Neuronal stem cell (in vitro differentiated cells): ENCODE results near the gene PTPN9.

Experiments
- DNase-seq: peaks from one replicate; pipeline ENCODE4 v3.0.0-alpha.2; 2013; ENCODE audit warnings: low spot score
- H2AFZ ChIP-seq: one replicate; pipeline ENCODE4 v1.6.1; 2013; ENCODE audit warnings: mild to moderate bottlenecking, low read length, inconsistent platforms
- H2AK5ac ChIP-seq: 2 replicates; pipeline ENCODE4 v1.6.1; 2013; ENCODE audit warnings: low read depth, mild to moderate bottlenecking, inconsistent platforms, low read length, moderate library complexity, mixed read lengths
- H2BK120ac ChIP-seq: 2 replicates; pipeline ENCODE4 v1.6.1; 2013; ENCODE audit warnings: low read depth, mild to moderate bottlenecking, inconsistent platforms, low read length, moderate library complexity, mixed read lengths
- H2BK12ac ChIP-seq: one replicate; pipeline ENCODE4 v1.6.1; 2013; ENCODE audit warnings: low read length, inconsistent platforms
- H2BK15ac ChIP-seq: 2 replicates; pipeline ENCODE4 v1.6.1; 2013; ENCODE audit warnings: mild to moderate bottlenecking, low read length, inconsistent platforms, mixed read lengths
- H2BK5ac ChIP-seq: one replicate; pipeline ENCODE4 v1.6.1; 2013; ENCODE audit warnings: inconsistent platforms, mild to moderate bottlenecking, low read length, moderate library complexity
- H3K14ac ChIP-seq: one replicate; pipeline ENCODE4 v1.6.1; 2013; ENCODE audit warnings: low read length, inconsistent platforms
- H3K18ac ChIP-seq: 2 replicates; pipeline ENCODE4 v1.6.1; 2013; ENCODE audit warnings: low read length, inconsistent platforms
- H3K23ac ChIP-seq: 2 replicates; pipeline ENCODE4 v1.6.1; 2013; ENCODE audit warnings: low read depth, mild to moderate bottlenecking, mixed read lengths, low read length, inconsistent platforms; ENCODE audit not compliant: poor library complexity
- H3K27ac ChIP-seq: replicated peaks from 3 replicates; pipeline ENCODE4 v1.5.1; 2013; ENCODE audit warnings: low read length, inconsistent platforms
- H3K27me3 ChIP-seq, 3 experiments: 2 replicates each; pipeline ENCODE4 v1.6.1; 2013; ENCODE audit warnings: low read length in 3 of 3, mild to moderate bottlenecking in 2 of 3, inconsistent platforms in 1 of 3, low read depth in 1 of 3, mixed read lengths in 1 of 3, moderate library complexity in 1 of 3; ENCODE audit not compliant: control insufficient read depth in 3 of 3, insufficient read depth in 3 of 3
- H3K36me3 ChIP-seq, 2 donors: replicated peaks in 1 of 2; 2 replicates each; pipeline ENCODE4 v1.6.1; 2013; ENCODE audit warnings: low read length in 2 of 2; ENCODE audit not compliant: control insufficient read depth in 2 of 2, insufficient read depth in 2 of 2
- H3K4ac ChIP-seq: 2 replicates; pipeline ENCODE4 v1.6.1; 2013; ENCODE audit warnings: inconsistent platforms, mild to moderate bottlenecking, low read length, moderate library complexity
- H3K4me1 ChIP-seq, 2 donors: 1 replicate in 1 of 2; 2 replicates in 1 of 2; pipeline ENCODE4 v1.6.1; 2013; ENCODE audit warnings: low read length in 2 of 2, low read depth in 1 of 2; ENCODE audit not compliant: control insufficient read depth in 2 of 2, insufficient read depth in 1 of 2
- H3K4me2 ChIP-seq: one replicate; pipeline ENCODE4 v1.6.1; 2013; ENCODE audit warnings: mild to moderate bottlenecking, low read length, inconsistent platforms; ENCODE audit not compliant: insufficient read depth, poor library complexity, severe bottlenecking
- H3K4me3 ChIP-seq, 2 donors: 2 replicates each; pipeline ENCODE4 v1.5.1; 2013; ENCODE audit warnings: low read length in 2 of 2, mild to moderate bottlenecking in 2 of 2, inconsistent platforms in 1 of 2, moderate library complexity in 1 of 2
- H3K79me1 ChIP-seq: one replicate; pipeline ENCODE4 v1.6.1; 2013; ENCODE audit warnings: low read depth, mild to moderate bottlenecking, inconsistent platforms, low read length, moderate library complexity
- H3K9ac ChIP-seq: one replicate; pipeline ENCODE4 v1.6.1; 2013; ENCODE audit warnings: mild to moderate bottlenecking, low read depth, low read length, inconsistent platforms; ENCODE audit not compliant: poor library complexity
- H3K9me3 ChIP-seq, 2 donors: replicated peaks in 1 of 2; 2 replicates each; pipeline versions ENCODE3 to v1.6.1; 2013; ENCODE audit warnings: low read length in 2 of 2, mild to moderate bottlenecking in 2 of 2, inconsistent platforms in 1 of 2, low read depth in 1 of 2, mixed read lengths in 1 of 2, moderate library complexity in 1 of 2; ENCODE audit not compliant: control insufficient read depth in 2 of 2, insufficient read depth in 1 of 2
- H4K8ac ChIP-seq: one replicate; pipeline ENCODE4 v1.6.1; 2013; ENCODE audit warnings: low read depth, mild to moderate bottlenecking, inconsistent platforms, low read length, moderate library complexity
- H4K91ac ChIP-seq: one replicate; pipeline ENCODE4 v1.6.1; 2013; ENCODE audit warnings: low read length, low read depth, mild to moderate bottlenecking, inconsistent platforms; ENCODE audit not compliant: poor library complexity
- WGBS, 2 donors: extraction: QIAGEN DNeasy Blood & Tissue Kit; methylation state at CpG; one replicate each; pipeline ENCODE4 v1.1.7; 2013; ENCODE audit warnings: missing lambda C conversion rate in 2 of 2, mixed read lengths in 1 of 2; ENCODE audit not compliant: insufficient read length in 2 of 2, insufficient replicate concordance in 1 of 2; ENCODE audit errors: extremely low coverage in 2 of 2; 5-methylcytosine and 5-hydroxymethylcytosine counted together

The PTPN9 gene

DNA sequence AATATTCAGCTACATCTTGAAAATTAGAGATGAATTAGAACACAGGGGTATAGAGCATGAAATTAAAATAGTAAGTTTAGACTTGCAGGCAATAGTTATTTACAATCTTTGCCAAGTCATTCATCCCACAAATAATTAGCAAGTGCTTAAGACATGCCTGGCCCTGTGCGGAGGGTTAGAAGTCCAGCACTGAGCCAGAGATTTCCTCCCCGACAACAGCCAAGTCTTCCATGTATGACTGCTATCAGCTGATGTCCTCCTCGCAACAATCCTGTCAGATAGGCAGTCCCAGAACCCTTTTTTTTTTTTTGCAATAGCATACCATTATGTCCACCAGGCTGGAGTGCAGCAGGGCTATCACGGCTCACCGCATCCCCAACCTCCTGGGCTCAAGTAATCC is 142.2 kb downstream of the PTPN9 start:
- WGBS, 2 donors = no CpG with 5 or more reads among the region's 5 CpGs
- H2BK5ac ChIP-seq = no peak overlapping the region

DNA sequence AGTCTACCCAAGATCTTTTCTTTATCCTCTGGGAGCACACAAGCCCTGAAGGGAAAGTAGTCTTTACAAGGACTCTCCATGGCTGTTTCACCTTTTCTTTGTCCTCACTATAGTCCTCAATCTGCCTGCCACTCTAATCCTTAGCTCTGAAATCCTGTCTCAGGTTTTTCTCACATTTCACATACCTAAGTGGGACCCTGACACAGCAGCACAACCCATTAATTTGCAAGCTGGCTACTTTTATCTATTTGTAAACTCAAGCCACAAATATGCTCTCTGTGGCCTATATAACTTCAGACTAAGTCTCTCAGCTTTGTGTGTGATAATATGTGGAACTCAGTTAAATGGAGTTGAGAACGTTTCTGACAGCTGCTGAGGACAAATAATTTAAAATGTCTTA is 147.4 kb downstream of the PTPN9 start:
- Histone ChIP-seq H3K9ac (no peak overlapping the region), H3K9me3 (no peaks in the 10 kb centered on the region), H3K4me3 (no peak overlapping the region), H3K14ac (no peak overlapping the region), H2BK15ac (no peak overlapping the region), H3K27me3 (no peaks in the 10 kb centered on the region), H3K18ac (no peak overlapping the region), H4K8ac (no peak overlapping the region), H4K91ac (no peak overlapping the region), H3K4me2 (no peak overlapping the region), H3K23ac (no peak overlapping the region), H2BK120ac (no peak overlapping the region), H2AFZ (no peak overlapping the region), H3K4me1 (no peaks in the 10 kb centered on the region), H2AK5ac (no peak overlapping the region), H3K79me1 (peaks cover 5% of the 10 kb centered on the region), H3K27ac (no peak overlapping the region), H3K36me3 (peaks cover 17 to 69% of the 10 kb centered on the region in 2 donors), H2BK12ac (no peak overlapping the region), H2BK5ac (no peak overlapping the region), H3K4ac (no peak overlapping the region)
- no CpG with 5 or more reads among the region's 1 CpG for WGBS, 2 donors
- DNase-seq = no peak

More for the DNA sequence above, 142.2 kb downstream of the PTPN9 start:
- no peaks in the 10 kb centered on the region for H3K4me1 ChIP-seq
- H3K18ac ChIP-seq = no peak overlapping the region
- peaks cover 5% of the 10 kb centered on the region for H3K79me1 ChIP-seq
- H3K36me3 ChIP-seq = peaks cover 0 to 61% of the 10 kb centered on the region in 2 donors
- no peak overlapping the region for H3K4ac ChIP-seq
- H3K23ac ChIP-seq = no peak overlapping the region
- H4K91ac ChIP-seq = no peak overlapping the region
- no peak overlapping the region for H2BK12ac ChIP-seq
- H3K9ac ChIP-seq = no peak overlapping the region
- H3K9me3 ChIP-seq = no peaks in the 10 kb centered on the region
- H3K27ac ChIP-seq = no peak overlapping the region
- no peak overlapping the region for H4K8ac ChIP-seq
- H3K4me2 ChIP-seq = no peak overlapping the region
- H3K14ac ChIP-seq = no peak overlapping the region
- no peak for DNase-seq
- no peak overlapping the region for H2AK5ac ChIP-seq
- no peak overlapping the region for H2AFZ ChIP-seq
- H2BK120ac ChIP-seq = no peak overlapping the region
- H3K4me3 ChIP-seq = no peak overlapping the region
- H3K27me3 ChIP-seq = no peaks in the 10 kb centered on the region
- H2BK15ac ChIP-seq = no peak overlapping the region

DNA sequence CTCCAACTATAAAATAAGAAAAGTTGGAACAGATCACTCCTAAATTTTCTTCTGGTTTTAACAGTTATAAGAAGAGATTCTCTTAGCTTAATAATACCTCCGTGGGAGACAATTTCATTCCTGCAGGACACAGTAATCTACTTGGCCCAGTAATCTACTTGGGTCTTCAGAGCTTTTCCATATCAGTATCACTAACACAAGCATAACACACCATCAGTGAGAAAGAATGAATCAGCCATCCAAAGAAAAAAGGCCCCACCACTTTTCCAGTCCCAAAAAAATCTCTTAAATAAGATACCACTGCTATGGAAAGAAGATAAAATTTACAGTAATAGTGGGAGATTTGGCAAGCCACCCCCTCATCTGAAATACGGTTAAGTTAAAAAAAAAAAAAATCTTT is 147.8 kb downstream of the PTPN9 start:
- H3K9me3 ChIP-seq = no peaks in the 10 kb centered on the region
- H2AK5ac ChIP-seq = no peak overlapping the region
- WGBS, 2 donors = no CpG with 5 or more reads among the region's 2 CpGs
- H3K18ac ChIP-seq = no peak overlapping the region
- H2AFZ ChIP-seq = no peak overlapping the region
- no peak overlapping the region for H4K91ac ChIP-seq
- no peak overlapping the region for H3K9ac ChIP-seq
- no peak overlapping the region for H4K8ac ChIP-seq
- no peak overlapping the region for H2BK12ac ChIP-seq
- H3K79me1 ChIP-seq = peaks cover 5% of the 10 kb centered on the region
- DNase-seq = no peak
- H2BK120ac ChIP-seq = no peak overlapping the region
- no peak overlapping the region for H3K27ac ChIP-seq
- no peak overlapping the region for H3K14ac ChIP-seq
- H3K23ac ChIP-seq = no peak overlapping the region
- no peak overlapping the region for H2BK5ac ChIP-seq
- H3K27me3 ChIP-seq = no peaks in the 10 kb centered on the region
- H3K36me3 ChIP-seq = peaks cover 17 to 69% of the 10 kb centered on the region in 2 donors
- no peak overlapping the region for H3K4me2 ChIP-seq
- no peak overlapping the region for H3K4me3 ChIP-seq
- H2BK15ac ChIP-seq = no peak overlapping the region
- H3K4me1 ChIP-seq = no peaks in the 10 kb centered on the region
- H3K4ac ChIP-seq = no peak overlapping the region

DNA sequence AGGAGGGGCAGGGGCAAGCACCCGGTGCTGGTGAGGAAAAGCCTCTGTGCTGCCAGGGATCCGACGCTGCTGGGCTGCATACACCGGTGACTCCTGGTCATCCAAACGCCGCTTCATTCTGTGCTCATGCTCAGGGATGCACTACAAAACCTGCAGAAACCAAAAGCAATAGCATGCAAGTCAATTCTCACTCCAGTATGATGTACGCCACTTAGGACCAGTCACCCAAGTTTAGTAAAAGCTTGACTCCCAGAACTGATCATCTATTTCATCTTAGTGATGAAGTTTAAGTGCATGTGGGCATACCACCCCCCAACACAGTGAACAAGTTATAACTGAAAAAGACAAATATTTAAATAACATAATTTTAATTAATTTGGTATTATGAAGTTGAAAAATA is 148.9 kb downstream of the PTPN9 start:
- DNase-seq = no peak
- H3K23ac ChIP-seq = peak overlapping the region; percentile 50
- no peaks in the 10 kb centered on the region for H3K27me3 ChIP-seq
- H3K9ac ChIP-seq = no peak overlapping the region
- H3K4me3 ChIP-seq = no peak overlapping the region
- H4K91ac ChIP-seq = no peak overlapping the region
- H3K18ac ChIP-seq = no peak overlapping the region
- WGBS, 2 donors = no CpG with 5 or more reads among the region's 7 CpGs
- no peak overlapping the region for H2BK12ac ChIP-seq
- no peak overlapping the region for H2AK5ac ChIP-seq
- H3K9me3 ChIP-seq = no peaks in the 10 kb centered on the region
- H2BK120ac ChIP-seq = no peak overlapping the region
- H3K4ac ChIP-seq = no peak overlapping the region
- H3K4me1 ChIP-seq = no peaks in the 10 kb centered on the region
- H4K8ac ChIP-seq = peak overlapping the region; percentile 48
- H2BK5ac ChIP-seq = peak overlapping the region; percentile 34
- H2BK15ac ChIP-seq = no peak overlapping the region
- H3K79me1 ChIP-seq = peaks cover 3% of the 10 kb centered on the region
- H3K36me3 ChIP-seq = peaks cover 17 to 70% of the 10 kb centered on the region in 2 donors
- no peak overlapping the region for H3K14ac ChIP-seq
- H2AFZ ChIP-seq = no peak overlapping the region
- no peak overlapping the region for H3K4me2 ChIP-seq
- H3K27ac ChIP-seq = no peak overlapping the region
